ENCODE data around the gene HTR2B. TPM values are rescaled to one million over a fixed set of nuclear protein-coding genes. Genes with fewer than 3 reads are reported as not detected.

The HTR2B gene
- total RNA-seq, 2 experiments from 2014 or later = not detected

GRCh38 chr2:231161877-231162329 lies 37.1 kb upstream of the HTR2B start:
- Histone ChIP-seq H3K4me3 (ENCODE audit: low read depth, low read length, poor library complexity, severe bottlenecking) (no peak overlapping the region), H2AFZ (ENCODE audit: low read length) (no peak overlapping the region), H3K79me2 (ENCODE audit: insufficient read depth, low read depth, low read length) (no peaks in the 10 kb centered on the region), H3K4me1 (ENCODE audit: insufficient read depth, low read length, poor library complexity, severe bottlenecking) (no peaks in the 10 kb centered on the region), H3K9me3 (ENCODE audit: low read length) (no peaks in the 10 kb centered on the region), H4K20me1 (ENCODE audit: insufficient read depth, low read length) (no peaks in the 10 kb centered on the region), H3K9me2 (ENCODE audit: insufficient read depth, low read length) (no peaks in the 10 kb centered on the region), H3K27ac (ENCODE audit: low read depth, low read length, poor library complexity, severe bottlenecking) (no peak overlapping the region), H3K36me3 (ENCODE audit: insufficient read depth, low read length) (peaks cover 69% of the 10 kb centered on the region), H3K4me2 (ENCODE audit: low read length) (no peak overlapping the region)
- no TSS peak for BruUV-seq (replicated peaks)
- intact Hi-C loops (cut with micrococcal nuclease; ENCODE audit: unreplicated experiment) = no loop called here
- no peak for DNase-seq (ENCODE audit: low spot score)
- no peak for TF ChIP-seq CTCF (conservative IDR thresholded peaks at IDR 0.05; ENCODE audit: low read length)
- no peak for TF ChIP-seq EZH2phosphoT487 (IDR thresholded peaks at IDR 0.05; ENCODE audit: borderline replicate concordance, low read depth, low read length)
- POLR2A ChIA-PET = no interaction called here
- CTCF ChIA-PET (ENCODE audit: unreplicated experiment) = no interaction called here

GRCh38 chr2:231161252-231161839 lies 36.5 kb upstream of the HTR2B start:
- Histone ChIP-seq H3K4me3 (ENCODE audit: low read depth, low read length, poor library complexity, severe bottlenecking) (no peak overlapping the region), H3K4me1 (ENCODE audit: insufficient read depth, low read length, poor library complexity, severe bottlenecking) (no peaks in the 10 kb centered on the region), H3K4me2 (ENCODE audit: low read length) (no peak overlapping the region), H2AFZ (ENCODE audit: low read length) (no peak overlapping the region), H3K27ac (ENCODE audit: low read depth, low read length, poor library complexity, severe bottlenecking) (no peak overlapping the region), H3K79me2 (ENCODE audit: insufficient read depth, low read depth, low read length) (no peaks in the 10 kb centered on the region), H3K9me3 (ENCODE audit: low read length) (no peaks in the 10 kb centered on the region), H3K36me3 (ENCODE audit: insufficient read depth, low read length) (peaks cover 66% of the 10 kb centered on the region), H3K9me2 (ENCODE audit: insufficient read depth, low read length) (no peaks in the 10 kb centered on the region), H4K20me1 (ENCODE audit: insufficient read depth, low read length) (no peaks in the 10 kb centered on the region)
- no TSS peak for BruUV-seq (replicated peaks)
- intact Hi-C loops (cut with micrococcal nuclease; ENCODE audit: unreplicated experiment) = no loop called here
- no peak for DNase-seq (ENCODE audit: low spot score)
- ChIA-PET CTCF (ENCODE audit: unreplicated experiment) (no interaction called here), POLR2A (no interaction called here)
- TF ChIP-seq EZH2phosphoT487 (IDR thresholded peaks at IDR 0.05; ENCODE audit: borderline replicate concordance, low read depth, low read length) = no peak
- no peak for TF ChIP-seq CTCF (conservative IDR thresholded peaks at IDR 0.05; ENCODE audit: low read length)

GRCh38 chr2:231160701-231161100 lies 35.9 kb upstream of the HTR2B start:
- H3K9me3 ChIP-seq (ENCODE audit: low read length) = no peaks in the 10 kb centered on the region
- no peak overlapping the region for H3K27ac ChIP-seq (ENCODE audit: low read depth, low read length, poor library complexity, severe bottlenecking)
- no TSS peak for BruUV-seq (replicated peaks)
- TF ChIP-seq EZH2phosphoT487 (IDR thresholded peaks at IDR 0.05; ENCODE audit: borderline replicate concordance, low read depth, low read length) = no peak
- TF ChIP-seq CTCF (conservative IDR thresholded peaks at IDR 0.05; ENCODE audit: low read length) = no peak
- no peak overlapping the region for H2AFZ ChIP-seq (ENCODE audit: low read length)
- H3K9me2 ChIP-seq (ENCODE audit: insufficient read depth, low read length) = no peaks in the 10 kb centered on the region
- DNase-seq (ENCODE audit: low spot score) = no peak
- POLR2A ChIA-PET = no interaction called here
- H3K4me2 ChIP-seq (ENCODE audit: low read length) = no peak overlapping the region
- peaks cover 65% of the 10 kb centered on the region for H3K36me3 ChIP-seq (ENCODE audit: insufficient read depth, low read length)
- H3K4me3 ChIP-seq (ENCODE audit: low read depth, low read length, poor library complexity, severe bottlenecking) = no peak overlapping the region
- intact Hi-C loops (cut with micrococcal nuclease; ENCODE audit: unreplicated experiment) = no loop called here
- H3K4me1 ChIP-seq (ENCODE audit: insufficient read depth, low read length, poor library complexity, severe bottlenecking) = no peaks in the 10 kb centered on the region
- H4K20me1 ChIP-seq (ENCODE audit: insufficient read depth, low read length) = no peaks in the 10 kb centered on the region
- no peaks in the 10 kb centered on the region for H3K79me2 ChIP-seq (ENCODE audit: insufficient read depth, low read depth, low read length)
- CTCF ChIA-PET (ENCODE audit: unreplicated experiment) = no interaction called here
